Mesenteric fat pad (tissue), 1 donor: ENCODE results near the gene CCDC192. TPM values are rescaled to one million over a fixed set of nuclear protein-coding genes. Genes with fewer than 3 reads are reported as not detected.

ENCODE experiments used
- DNase-seq: peaks from one replicate; pipeline ENCODE4 v3.0.0-alpha.2; 2020; ENCODE audit warnings: low spot score
- total RNA-seq: library from RNA; stranded (reverse); fragmentation: NEBNext Ultra II Directional; extraction: Animal tissue kit (Norgen Biotek cat#: 25700); gene quantifications from one replicate; pipeline ENCODE4 v1.2.1, GENCODE V29; 2021
- donor health status: DM: yes; HTN: yes; CAD: no.

CCDC192 gene
- total RNA-seq, 1 donor from 2014 or later = 0.51 TPM

DNA sequence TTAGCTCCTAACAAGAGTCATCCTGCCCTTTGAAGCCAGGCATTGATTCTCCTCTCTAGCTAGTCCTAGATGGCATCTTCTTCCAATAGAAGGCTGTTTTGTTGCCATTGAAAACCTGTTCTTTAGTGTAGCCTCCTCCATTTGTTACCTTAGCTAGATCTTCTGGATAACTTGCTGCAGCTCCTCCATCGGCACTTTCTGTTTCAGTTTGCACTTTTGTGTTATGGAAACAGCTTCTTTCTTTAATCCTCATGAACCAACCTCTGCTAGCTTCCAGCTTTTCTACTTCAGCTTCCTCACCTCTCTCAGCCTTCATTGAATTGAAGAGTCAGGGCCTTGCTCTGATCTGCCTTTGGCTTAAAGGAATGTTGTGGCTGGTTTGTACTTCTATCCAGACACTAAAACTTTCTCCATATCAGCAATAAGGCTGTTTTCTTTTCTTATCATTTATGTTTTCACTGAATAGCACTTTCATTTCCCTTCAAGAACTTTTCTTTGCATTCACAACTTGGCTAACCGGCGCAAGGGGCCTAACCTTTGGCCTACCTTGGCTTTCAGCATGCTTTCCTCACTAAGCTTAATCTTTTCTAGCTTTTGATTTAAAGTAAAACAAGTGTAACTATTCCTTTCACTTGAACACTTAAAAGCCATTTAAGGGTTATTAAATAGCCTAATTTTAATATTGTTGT is 213.8 kb downstream of the CCDC192 start:
- no peak for DNase-seq

DNA sequence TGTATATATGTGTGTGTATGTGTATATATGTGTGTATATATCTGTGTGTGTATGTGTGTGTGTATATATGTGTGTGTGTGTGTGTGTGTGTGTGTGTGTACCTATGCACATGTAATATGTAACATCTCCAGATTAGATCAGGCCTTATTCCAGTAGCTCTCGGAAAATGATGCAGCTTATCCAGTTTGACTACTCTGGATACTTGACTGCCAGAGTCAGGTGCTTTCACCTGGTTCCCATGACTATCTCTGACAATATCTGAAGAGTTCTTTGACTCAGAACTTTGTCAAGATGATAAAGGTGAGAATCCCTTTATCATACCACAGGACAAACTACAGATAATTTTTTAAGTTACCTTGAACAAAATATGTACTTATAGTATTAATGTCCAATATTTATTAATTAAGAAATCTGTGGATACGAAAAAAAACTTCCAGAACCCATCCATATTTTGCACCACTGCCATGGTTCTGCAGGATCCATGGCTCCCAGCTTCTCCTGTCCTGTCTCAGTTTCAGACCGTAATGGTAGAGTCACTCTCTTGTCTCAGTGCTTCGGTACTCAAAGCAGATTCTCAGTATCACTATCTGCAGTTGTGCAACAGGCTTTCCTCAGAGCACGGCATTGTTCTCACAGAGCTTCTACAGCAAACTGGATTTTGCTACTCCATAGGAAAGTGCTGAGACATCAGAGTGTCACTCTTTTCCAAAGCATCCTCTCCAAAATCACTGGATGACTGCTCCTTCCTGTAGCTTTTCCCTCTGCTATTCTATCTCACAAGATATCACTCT is 216.0 kb downstream of the CCDC192 start:
- no peak for DNase-seq

DNA sequence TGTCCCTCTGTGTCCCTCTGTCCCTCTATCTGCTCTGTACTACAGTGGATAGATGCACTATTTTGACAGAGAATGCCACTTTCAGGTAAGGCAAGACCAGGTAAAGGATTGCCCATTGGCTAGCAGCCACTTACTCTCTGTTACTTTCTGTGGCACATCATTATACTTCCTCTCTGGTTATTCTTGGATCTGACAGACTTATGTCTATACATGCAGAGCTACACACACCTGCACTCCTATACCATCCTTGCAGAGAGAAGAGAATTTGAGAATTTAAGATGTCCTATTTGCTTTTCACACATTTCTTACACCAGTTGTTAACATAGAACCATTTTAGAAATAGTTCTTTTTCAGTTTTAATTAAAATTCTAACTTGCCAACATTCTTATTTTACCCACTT is 216.6 kb downstream of the CCDC192 start:
- DNase-seq = no peak

DNA sequence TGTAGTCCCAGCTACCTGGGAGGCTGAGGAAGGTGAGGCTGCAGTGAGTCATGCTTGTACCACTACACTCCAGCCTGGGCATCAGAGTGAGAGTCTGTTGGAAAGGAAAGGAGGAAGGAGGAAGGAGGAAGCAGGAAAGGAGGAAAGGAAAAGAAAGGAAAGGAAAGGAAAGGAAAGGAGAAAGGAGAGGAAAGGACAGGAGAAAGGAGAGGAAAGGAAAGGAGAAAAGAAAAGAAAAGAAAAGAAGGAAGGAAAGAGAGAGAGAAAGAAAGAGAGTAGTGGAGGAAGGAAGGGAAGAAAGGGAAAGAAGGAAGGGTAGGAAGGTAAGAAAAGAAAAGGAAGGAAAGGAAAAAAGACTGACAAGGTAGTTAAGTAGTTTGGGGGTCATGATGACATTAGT is 217.7 kb downstream of the CCDC192 start:
- no peak for DNase-seq

DNA sequence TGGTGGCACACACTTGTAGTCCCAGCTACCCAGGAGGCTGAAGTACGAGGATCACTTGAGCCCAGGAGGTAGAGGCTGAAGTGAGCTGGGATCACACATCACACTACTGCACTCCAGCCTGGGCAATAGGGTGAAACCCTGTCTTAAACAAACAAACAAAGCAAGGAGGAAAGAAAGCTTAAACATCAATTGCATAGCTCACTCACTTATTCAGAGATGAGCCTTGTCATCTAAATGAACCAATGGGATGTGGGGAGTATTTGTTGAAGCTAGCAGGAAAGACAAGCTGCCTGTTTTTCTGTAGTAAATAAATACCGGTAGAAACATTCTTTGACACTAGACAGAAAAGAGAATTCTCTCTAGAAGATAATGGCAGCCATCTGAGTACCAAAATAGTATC is 219.4 kb downstream of the CCDC192 start:
- no peak for DNase-seq

DNA sequence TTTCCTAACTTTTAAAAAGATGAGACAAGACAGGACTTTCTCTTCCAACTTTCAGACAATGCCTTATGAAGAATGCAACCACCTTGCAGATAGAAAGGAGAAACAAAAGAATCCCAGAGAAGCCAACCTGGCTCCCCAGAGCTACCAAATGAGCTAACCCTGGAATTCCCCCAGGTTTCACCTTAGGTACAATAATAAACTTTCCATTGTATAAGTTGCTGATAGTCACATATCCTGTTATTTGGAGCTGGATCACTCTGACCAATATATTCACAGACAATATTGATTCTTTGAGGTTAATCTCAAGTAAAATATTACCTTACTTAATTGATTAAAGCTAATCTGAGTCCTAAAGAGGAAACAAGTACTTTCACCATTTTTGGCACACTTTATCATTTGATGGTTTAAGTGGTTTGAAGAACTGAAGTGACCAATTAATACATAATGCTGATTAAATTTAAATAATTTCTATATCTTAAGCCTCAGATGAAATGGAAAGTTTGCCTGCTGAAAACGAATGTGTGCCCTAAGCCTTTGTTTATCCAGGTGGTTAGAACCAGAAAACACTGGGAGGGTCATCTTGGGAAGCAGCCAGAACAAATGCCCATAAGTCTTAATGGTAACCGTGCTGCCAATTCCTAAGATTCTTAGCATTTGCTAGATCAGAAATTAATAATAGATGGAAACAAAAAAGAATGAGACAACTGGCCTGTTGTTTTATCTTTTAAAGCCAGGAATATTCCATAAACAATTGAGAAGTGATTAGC is 220.8 kb downstream of the CCDC192 start:
- DNase-seq = no peak

DNA sequence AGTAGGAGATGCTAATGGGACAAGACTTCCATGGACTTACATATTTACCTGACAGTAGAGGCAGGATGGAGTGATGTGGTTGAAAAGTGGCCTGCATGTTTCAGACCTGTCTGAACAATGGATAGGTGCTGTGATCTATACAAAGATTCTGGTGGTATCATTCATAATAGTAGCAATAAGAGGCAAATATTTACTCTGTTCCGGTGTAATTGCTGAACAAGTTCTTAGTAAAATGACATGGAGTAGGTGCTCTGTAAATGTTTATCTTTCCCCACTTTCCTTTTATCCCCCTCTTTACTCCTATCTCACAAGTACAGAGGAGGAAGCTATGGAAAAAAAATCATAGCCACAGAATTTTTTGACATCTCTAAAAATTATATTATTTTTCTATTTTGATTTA is 221.4 kb downstream of the CCDC192 start:
- no peak for DNase-seq

DNA sequence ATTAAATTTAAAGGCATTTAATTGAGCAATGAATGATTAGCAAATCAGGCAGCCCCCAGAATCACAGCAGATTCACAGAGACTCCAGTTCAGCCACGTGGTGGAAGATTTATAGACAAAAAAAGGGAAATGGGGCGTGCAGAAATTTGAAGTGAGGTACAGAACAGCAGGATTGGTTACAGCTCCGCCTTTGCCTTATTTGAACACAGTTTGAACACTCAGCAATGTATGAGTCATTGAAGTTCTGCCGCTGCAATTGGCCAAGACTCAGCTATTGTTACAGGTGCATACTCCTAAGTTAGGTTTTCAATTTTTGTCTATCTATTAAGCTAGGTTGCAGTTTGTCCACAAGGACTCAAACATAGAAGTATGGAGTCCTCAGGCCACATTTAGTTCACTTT is 222.7 kb downstream of the CCDC192 start:
- DNase-seq = no peak

DNA sequence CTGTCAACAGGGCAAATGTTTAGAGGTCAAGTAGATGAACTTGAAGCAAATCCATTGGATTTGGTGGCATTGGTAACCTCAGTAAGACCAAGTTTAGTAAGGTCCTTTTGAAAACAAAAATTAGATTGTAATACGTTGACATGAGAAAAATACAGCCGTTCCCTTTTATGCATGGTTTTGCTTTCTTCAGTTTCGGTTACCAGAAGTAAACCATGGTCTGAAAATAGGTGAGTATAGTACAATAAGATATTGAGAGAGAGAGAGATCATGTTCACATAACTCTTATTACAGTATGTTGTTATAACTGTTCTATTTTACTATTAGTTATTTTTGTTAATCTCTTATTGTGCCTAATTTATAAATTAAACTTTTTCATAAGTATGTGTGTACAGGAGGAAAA is 223.8 kb downstream of the CCDC192 start:
- no peak for DNase-seq

DNA sequence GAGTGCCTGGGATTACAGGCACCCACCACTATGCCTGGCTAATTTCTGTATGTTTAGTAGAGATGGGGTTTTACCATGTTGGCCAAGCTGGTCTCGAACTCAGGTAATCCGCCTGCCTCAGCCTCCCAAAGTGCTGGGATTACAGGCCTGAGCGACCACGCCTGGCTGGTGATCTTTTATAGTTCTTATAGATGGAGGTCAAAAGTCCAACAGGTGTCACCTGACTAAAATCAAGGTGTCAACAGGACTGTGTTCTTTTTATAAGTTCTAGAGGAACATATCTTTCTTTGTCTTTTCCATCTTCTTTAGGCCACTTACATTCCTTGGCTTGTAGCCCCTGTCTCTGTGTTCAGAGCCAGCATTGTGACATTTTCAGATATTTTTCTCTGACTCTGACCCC is 224.9 kb downstream of the CCDC192 start:
- DNase-seq = no peak

DNA sequence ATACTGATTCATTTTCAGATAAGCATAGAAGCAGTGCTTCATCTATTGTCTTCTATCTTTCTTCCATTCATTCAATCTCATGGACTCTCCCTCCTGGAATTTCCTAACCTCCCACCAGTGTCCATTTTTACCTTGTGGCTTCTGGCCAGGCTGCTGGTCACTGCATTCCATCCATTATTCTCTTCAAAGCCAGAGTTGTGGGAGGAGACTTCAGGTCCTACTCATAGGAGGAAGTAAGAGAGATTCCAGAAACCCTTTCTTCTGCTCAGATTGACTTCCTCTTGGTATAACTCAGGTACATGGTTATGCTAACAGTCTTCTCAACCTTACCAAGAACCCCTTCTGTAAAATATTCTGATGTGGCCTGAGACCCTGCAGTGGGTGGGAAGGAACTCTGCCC is 227.1 kb downstream of the CCDC192 start:
- no peak for DNase-seq

DNA sequence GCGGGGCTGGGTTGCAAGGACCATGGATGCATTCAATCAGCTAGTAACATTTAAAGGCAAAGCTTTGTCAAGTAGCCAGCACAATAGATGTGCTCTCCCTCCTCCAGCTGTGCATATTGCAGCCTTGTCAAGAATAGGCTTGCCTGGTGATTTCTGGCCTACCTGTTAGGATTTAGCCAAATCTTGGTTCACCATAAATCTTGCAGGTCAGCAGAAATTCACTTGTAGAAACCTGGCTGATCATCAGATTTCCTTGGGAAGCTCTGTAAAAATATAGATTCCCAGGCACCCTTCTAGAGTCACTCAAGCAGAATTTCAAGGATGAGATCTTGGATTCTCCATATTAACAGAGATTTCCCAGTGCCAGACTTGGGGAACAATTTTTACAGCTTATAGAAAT is 228.2 kb downstream of the CCDC192 start:
- no peak for DNase-seq

DNA sequence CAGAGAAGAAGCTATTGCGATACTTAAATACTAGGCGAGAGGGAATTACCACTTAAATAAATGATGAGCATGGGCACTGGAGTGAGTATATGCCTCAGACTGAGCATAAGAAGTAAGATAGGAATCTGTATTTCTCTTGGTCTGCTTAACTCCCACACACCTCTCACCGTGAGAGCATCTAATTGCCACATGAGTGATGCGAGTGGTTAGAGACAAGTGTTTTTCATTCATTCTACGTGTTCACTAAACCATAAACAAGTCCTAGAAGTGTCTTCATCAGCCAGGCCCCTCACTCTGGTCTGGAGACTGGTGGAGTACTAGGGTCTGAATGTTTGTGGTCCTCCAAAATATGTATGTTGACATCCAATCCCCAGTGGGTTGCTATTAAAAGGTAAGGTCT is 230.2 kb downstream of the CCDC192 start:
- DNase-seq = no peak

DNA sequence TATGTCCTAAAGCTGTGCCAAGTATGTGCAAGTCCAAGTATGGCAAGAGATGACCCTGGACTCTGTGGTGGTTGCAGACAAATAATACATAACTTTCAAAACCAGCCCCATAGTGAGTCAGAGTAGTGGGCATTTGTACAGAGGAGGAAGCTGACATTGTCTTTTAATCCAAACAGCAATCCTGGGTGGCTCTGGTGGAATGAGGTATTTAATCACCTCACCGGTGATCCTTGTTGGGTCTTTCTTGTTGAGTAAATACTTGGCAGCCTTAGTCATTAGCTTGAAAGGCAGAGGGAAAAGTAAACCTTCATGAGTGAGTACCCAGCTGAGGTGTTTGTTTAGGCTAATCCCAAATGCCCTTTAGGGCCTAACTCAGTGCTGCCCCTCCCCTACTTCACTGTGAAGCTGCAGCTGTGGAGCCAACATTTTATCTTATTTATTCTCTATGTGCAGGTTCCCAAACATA is 231.6 kb downstream of the CCDC192 start:
- no peak for DNase-seq

DNA sequence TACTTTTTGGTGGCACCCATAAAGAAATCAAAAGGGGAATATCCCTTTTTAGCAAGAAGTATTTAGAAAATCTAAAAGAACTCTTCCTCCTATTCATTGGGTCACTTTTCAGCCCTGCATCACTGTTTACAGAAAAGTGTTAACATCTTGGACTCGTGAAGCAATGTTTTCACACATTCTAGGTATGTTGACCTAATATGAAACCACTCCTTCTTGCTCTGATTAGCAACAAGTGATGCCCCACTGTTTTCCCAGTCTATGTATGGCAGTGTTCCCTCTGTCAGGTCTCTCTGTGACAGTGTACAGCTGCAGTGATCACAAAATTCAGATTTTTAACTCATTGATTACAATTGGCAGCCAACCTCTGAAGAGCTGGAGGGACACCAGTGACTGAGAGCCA is 232.2 kb downstream of the CCDC192 start:
- no peak for DNase-seq

DNA sequence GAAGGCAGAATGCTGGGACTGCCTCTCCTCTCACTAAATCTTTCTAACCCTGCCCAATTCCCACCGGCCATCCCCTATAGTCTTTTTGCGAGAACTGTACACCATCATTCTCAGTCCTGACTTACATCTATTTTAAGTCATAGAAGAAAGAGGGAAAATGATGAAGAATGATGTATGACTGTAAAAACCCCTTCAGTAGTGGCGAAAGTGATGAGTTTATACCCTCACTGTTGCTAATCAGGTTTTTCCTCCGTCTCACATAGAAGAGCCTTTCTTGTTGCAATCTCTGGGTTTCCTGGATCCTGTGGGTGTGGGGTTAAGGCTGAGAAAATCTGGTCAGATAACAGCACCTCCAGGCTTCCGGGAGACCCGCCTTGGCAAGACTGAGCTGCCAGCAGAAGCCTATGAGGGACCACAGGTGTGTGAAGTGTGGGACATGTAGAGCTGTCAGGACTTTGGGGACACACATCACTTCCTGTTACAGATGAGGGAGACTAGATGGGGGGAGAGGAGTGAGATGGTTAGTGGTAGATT is 233.3 kb downstream of the CCDC192 start:
- no peak for DNase-seq

DNA sequence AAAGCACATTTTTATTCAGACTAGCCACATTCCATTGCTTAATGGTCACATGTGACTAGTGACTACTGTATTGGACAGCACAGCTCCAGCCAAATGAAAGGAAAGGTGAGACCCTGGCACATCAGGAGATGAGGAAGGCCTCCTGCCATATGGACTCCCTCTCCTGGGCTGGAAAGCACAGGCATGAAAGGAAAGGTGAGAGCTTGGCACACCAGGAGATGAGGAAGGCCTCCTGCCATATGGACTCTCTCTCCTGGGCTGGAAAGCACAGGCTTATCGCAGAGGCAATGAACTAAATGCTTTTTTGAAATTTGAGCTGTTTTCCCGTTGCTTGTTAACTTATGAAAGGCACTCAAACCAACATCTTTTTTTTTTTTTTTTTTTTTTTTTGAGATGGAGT is 235.6 kb downstream of the CCDC192 start:
- no peak for DNase-seq

DNA sequence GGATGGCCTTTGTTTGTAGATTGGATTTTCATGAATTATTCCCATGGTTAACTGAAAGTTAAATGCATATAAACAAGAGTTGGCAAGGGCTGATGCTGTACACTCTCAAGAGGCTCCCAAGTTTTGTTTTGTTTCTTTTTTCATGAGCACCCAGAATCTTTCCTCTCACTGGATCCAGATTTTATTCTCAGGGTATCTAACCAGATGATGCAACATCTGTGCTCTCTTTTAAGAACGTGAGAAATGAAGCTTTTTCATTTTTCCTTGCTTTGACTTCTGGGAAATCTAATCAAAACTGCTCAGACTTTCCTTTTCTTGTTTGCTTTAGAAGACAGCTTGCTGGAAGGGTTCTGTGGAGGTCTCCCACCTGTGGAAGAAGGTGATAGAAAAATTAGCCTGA is 237.7 kb downstream of the CCDC192 start:
- DNase-seq = no peak

DNA sequence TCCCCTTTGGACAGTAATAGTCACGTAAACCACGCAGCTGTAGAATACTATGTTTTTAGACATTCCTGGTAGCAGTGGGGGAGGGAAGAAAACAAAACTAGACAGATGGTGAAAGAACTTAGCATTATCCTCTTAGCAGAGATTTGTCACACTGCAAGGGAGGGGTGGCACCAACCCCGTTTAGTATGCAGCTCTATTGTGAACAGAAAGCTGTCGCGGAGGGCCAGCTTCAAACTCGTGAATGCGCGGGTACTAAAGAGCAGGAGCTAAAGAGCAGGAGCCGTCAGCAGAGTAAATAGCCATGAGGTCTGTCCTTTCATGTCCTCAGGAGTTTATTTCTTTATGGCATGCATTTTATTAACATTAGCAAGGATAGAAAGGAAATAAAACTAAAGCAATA is 238.5 kb downstream of the CCDC192 start:
- DNase-seq = no peak

DNA sequence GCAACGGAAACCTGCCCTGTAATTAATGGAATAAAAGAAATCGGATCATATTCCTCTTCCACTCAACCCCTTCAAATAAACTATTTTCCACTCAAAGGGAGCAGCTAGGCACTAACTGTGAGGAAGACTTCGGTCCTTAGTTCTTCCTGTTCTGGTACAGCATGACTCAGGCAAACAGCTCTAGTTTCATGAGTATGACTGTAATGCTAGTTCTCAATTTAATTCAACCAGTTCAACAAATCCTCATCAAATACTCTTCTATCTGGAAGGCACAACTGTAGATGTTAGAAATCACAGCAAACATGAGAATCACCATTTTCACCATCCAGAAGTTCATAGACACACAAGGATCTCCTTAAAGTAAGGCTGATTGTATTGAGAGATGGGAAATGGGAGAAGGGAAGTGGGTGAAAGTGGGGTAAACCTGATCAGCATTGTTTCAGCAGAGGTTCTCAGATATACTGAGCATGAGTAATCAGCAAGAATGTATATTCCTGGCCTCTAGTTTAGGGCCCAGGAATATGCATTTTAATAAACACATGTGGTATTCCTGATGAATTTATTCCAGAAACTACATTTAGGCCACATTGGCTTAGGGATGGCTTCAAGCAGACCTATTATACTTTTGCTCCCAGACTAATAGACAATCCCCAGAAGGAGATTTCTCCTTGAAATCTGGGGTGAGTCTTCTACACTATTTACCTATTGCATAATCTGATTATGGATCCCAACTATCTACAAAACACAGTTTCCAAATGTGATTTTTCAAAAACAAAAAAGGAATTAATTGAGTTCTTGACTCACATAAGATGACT is 239.3 kb downstream of the CCDC192 start:
- DNase-seq = no peak

DNA sequence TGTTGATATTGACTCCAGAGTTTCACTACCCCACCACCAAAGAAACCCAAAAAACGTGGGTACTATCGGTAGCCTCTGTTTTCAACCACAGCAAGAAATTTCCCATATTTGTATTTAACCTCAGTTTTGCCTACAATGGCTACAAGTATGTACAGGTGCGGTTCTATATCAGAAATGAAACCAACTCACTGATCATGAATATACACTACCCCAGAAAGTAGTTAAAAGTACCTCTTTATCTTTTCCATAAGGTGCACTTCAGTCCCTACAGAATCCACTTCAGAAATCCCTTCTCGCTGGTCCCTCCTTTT is 239.8 kb downstream of the CCDC192 start:
- no peak for DNase-seq
